SH-SY5Y (cell line): ENCODE results near the gene PLCL1.

ENCODE experiments used
- GATA2 ChIP-seq: IDR thresholded peaks from 2 replicates; pipeline ENCODE4 v1.6.1; 2011; ENCODE audit warnings: mild to moderate bottlenecking, low read depth, low read length
- GATA3 ChIP-seq: IDR thresholded peaks from 2 replicates; pipeline ENCODE4 v1.6.1; 2011; ENCODE audit warnings: low read depth, mild to moderate bottlenecking, low read length, moderate library complexity

DNA sequence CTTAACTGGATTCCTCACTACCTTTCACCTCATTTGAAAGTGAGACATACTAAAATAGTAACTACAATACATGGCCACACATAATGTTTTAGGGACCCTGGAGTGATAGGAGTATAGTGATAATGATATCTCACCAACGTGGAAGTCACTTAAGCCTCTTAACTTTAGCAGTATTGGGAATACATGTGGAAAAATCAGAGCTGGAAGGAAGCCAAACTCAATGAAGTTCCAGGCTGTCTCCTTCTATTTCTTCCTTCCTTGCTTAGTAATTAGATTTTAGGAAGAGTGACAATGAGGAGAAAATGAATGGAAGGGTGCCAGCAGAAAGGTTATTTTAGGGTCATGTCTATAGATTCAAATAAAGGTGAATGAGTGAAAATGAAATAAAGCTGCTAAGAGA, 387.3 kb downstream of the PLCL1 start:
- TF ChIP-seq GATA3 (no peak), GATA2 (no peak)
